Testis (tissue), 5 donors: Measurements from ENCODE around the gene RSPH1. TPM values are rescaled to one million over a fixed set of nuclear protein-coding genes. Genes with fewer than 3 reads are reported as not detected.

ENCODE experiments used
- DNase-seq: peaks from one replicate; pipeline ENCODE4 v3.0.0-alpha.2; 2019
- H3K27ac ChIP-seq, 2 donors: fragments of 200-600 bp; sonication (generic); one replicate each; pipeline ENCODE4 v1.5.1; 2019
- H3K27me3 ChIP-seq: fragments of 200-600 bp; sonication (generic); one replicate; pipeline ENCODE4 v1.5.1; 2019
- H3K36me3 ChIP-seq: fragments of 200-600 bp; sonication (generic); one replicate; pipeline ENCODE4 v1.5.1; 2017; ENCODE audit warnings: low read depth; ENCODE audit errors: missing control alignments
- H3K4me1 ChIP-seq: fragments of 200-600 bp; sonication (generic); one replicate; pipeline ENCODE4 v1.5.1; 2019
- H3K4me3 ChIP-seq, 2 donors: fragments of 200-600 bp; sonication (generic); one replicate each; pipeline ENCODE4 v1.5.1; 2017 to 2019
- H3K9me3 ChIP-seq: fragments of 200-600 bp; sonication (generic); one replicate; pipeline ENCODE4 v1.5.1; 2017
- POLR2A ChIP-seq: fragments of 450-650 bp; IDR thresholded peaks from one replicate; pipeline ENCODE4 v1.6.1; 2017; ENCODE audit warnings: antibody characterized with exemption, mild to moderate bottlenecking, moderate library complexity
- WGBS, 2 donors: methylation state at CpG; one replicate each; pipeline ENCODE4 v1.1.5; 2018; 5-methylcytosine and 5-hydroxymethylcytosine counted together
- intact Hi-C: fragments of 100-400 bp; cut with DNase I; formaldehyde crosslinking; loops from one replicate; pipeline ENCODE4 v1.15.1; 2023; ENCODE audit warnings: low total_unique reads
- long read RNA-seq, 2 donors: transcript quantifications; one replicate each; lab custom pipeline, GENCODE V29; 2026
- polyA plus RNA-seq: library from polyadenylated mRNA; stranded (reverse); fragments of 350-450 nt; fragmentation: Illumina TruSeq; extraction: RNeasy Lipid Tissue Mini Kit (QIAGEN cat#74804); gene quantifications from one replicate; pipeline ENCODE4 v1.2.3, GENCODE V29; 2014; ENCODE audit warnings: low read depth, low replicate concordance; ENCODE audit not compliant: insufficient read depth
- total RNA-seq, 2 donors: library from RNA; depleted of rRNA; stranded (reverse); fragments of >200 nt; gene quantifications; one replicate each; pipeline ENCODE4 v1.2.3, GENCODE V29; 2016
- TF ChIP-seq, protein P1 (sequence below), 3 experiments: fragments of 450-650 bp in 2 of 3; fragments of 200-600 bp in 1 of 3; sonication (generic) in 1 of 3; IDR thresholded peaks; one replicate each; pipeline ENCODE4 v1.5.1; 2016 to 2019; ENCODE audit warnings: antibody characterized with exemption in 3 of 3, mild to moderate bottlenecking in 2 of 3, moderate library complexity in 1 of 3

Gene RSPH1
- total RNA-seq (10 to 100 TPM; 10.4 to 20.8 TPM), polyA plus RNA-seq (59.6 TPM)
- long read RNA-seq, donor 1: 0 reads
- long read RNA-seq, donor 2, partial matches to known transcripts: 0 of 1 reads
- long read RNA-seq, donor 2, other reads (novel, unspliced or antisense): 0 of 1 reads

DNA sequence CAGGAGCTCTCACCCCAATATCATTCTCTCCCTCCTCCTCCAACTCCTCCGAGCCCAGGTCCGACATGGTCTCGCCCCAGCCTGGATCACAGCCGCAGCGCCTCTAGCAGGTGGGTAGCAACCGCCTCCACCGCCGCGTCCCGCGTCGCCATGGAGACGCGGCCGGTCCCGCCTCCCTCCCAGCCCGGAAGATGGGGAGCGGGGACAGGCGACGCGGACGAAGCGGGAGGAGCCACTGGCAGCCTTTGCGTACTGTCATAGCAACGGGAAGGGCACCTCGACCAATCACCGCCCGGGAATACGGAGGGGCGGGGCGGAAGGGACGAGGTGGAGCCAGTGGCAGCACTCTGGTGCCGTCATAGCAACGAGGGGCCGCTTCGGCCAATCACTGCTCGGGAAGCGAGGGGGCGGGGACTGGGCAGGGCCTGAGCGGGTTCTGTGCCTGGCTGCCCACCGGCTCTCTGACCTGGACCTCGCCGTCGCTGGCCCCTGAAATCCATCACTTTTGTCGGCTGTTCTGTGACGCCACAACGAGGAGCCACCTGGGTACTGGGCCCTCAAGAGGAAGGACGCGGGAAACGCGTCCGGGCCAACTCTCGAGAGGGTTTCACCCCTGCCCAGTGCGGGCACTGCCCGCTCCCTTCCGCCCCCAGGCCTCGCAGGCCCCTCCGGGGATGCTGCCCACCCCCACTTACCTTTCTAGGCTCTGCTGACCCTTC lies at the start of gene RSPH1:
Gene RSPH1, minus strand, starts transcription at position 105 of the 719 bp plus-strand sequence. Its CDS starts 38 bp downstream, at position 67.
- TF ChIP-seq, protein P1, sequence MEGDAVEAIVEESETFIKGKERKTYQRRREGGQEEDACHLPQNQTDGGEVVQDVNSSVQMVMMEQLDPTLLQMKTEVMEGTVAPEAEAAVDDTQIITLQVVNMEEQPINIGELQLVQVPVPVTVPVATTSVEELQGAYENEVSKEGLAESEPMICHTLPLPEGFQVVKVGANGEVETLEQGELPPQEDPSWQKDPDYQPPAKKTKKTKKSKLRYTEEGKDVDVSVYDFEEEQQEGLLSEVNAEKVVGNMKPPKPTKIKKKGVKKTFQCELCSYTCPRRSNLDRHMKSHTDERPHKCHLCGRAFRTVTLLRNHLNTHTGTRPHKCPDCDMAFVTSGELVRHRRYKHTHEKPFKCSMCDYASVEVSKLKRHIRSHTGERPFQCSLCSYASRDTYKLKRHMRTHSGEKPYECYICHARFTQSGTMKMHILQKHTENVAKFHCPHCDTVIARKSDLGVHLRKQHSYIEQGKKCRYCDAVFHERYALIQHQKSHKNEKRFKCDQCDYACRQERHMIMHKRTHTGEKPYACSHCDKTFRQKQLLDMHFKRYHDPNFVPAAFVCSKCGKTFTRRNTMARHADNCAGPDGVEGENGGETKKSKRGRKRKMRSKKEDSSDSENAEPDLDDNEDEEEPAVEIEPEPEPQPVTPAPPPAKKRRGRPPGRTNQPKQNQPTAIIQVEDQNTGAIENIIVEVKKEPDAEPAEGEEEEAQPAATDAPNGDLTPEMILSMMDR (IDR thresholded peaks at IDR 0.05): no peak
- TF ChIP-seq POLR2A: peak; percentile 87
- Histone ChIP-seq H3K4me1 (no peaks in the 10 kb centered on the region), H3K27ac (peak within 1 kb of the TSS; percentile 70 to 80), H3K4me3 (peak within 1 kb of the TSS; percentile 61 to 71), H3K27me3 (no peaks in the 10 kb centered on the region), H3K36me3 (no peaks in the 10 kb centered on the region), H3K9me3 (no peaks in the 10 kb centered on the region)
- WGBS, 2 donors: 0% methylated on average over 7 to 58 of the region's 58 CpGs
- intact Hi-C loops: no loop called here
- DNase-seq: peak; percentile 100

- H3K27me3 ChIP-seq: no peaks in the 10 kb centered on the region
- H3K27ac ChIP-seq: no peak overlapping the region
- DNase-seq: no peak
- H3K4me1 ChIP-seq: no peaks in the 10 kb centered on the region
- whole genome bisulfite sequencing, 2 donors: 88 to 99% methylated on average over 5 to 7 of the region's 8 CpGs
- intact Hi-C loops: no loop called here
- H3K4me3 ChIP-seq: no peak overlapping the region
- no peak for TF ChIP-seq POLR2A
- TF ChIP-seq, protein P1 (IDR thresholded peaks at IDR 0.05): no peak
- H3K9me3 ChIP-seq: no peaks in the 10 kb centered on the region
- H3K36me3 ChIP-seq: no peaks in the 10 kb centered on the region
Measured at GRCh38 chr21:42545745-42546144, 49.7 kb upstream of the RSPH1 start.

DNA sequence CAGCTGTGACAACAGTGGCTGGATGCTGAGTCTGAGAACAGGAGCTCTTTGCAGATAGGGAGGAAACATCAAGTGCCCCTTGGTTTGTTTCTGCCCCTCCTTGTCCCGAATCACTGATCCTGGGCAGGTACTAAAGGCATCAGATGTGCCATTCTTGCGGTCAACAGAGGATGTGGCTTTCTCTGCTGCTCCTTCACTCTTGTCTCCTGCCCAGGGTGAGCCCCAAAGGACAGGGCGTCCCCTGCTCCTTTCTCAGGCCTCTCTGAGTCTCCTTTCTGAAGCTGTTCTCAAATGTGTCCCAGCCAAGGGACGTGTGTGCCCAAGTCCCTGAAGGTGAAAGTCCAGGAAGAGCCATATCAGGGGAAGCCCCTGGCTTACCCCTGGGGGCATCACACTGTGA lies 49.3 kb upstream of the RSPH1 start:
- Histone ChIP-seq H3K4me1 (no peaks in the 10 kb centered on the region), H3K27ac (no peak overlapping the region), H3K4me3 (no peak overlapping the region), H3K36me3 (no peaks in the 10 kb centered on the region), H3K9me3 (no peaks in the 10 kb centered on the region), H3K27me3 (no peaks in the 10 kb centered on the region)
- intact Hi-C loops: no loop called here
- TF ChIP-seq, protein P1 (IDR thresholded peaks at IDR 0.05): no peak
- TF ChIP-seq POLR2A: no peak
- 91 to 100% methylated on average over 1 to 4 of the region's 4 CpGs for WGBS, 2 donors
- no peak for DNase-seq

GRCh38 chr21:42544544-42544943 lies 48.5 kb upstream of the RSPH1 start:
- Histone ChIP-seq H3K27ac (no peak overlapping the region), H3K4me3 (no peak overlapping the region), H3K4me1 (no peaks in the 10 kb centered on the region), H3K27me3 (no peaks in the 10 kb centered on the region), H3K36me3 (no peaks in the 10 kb centered on the region), H3K9me3 (no peaks in the 10 kb centered on the region)
- no peak for DNase-seq
- 91 to 97% methylated on average over 8 of the region's 8 CpGs for WGBS, 2 donors
- TF ChIP-seq POLR2A: no peak
- TF ChIP-seq, protein P1 (IDR thresholded peaks at IDR 0.05): no peak
- intact Hi-C loops: no loop called here
